ENCODE results near the gene SCIN. TPM values are rescaled to one million over a fixed set of nuclear protein-coding genes. Genes with fewer than 3 reads are reported as not detected.
"Not testable (repeated sequence)": the region's sequence is repeated elsewhere in the genome, so short reads cannot be mapped to it uniquely, and the experiment has no call there.

Gene SCIN
- polyA plus RNA-seq, 3 donors = 79.1 to 144 (median 116) TPM

GRCh38 chr7:12556139-12556792, 14.3 kb upstream of the SCIN start:
- not testable (repeated sequence) for DNase-seq

DNA sequence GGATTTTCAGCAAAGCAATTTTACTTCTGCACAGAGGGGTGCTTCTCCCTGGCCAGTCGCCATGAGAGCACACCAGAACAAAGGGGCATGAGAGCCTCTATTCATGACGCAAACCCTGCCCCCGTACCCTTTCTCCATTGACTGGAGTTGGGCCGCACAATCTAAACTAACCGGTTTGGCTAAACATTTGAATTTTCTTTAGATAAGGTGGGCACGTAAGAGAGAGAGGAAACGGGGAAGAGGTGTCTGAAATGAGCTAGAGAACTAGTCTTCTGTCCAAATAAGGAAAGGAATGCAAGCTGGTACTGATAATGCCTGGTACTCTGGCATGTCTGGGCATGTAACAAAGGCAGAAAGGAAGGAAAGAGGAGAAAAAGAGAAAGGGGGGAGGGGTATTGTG, 13.2 kb upstream of the SCIN start:
- no peak for DNase-seq

- no peak for DNase-seq
These were observed 5.3 kb upstream of the SCIN start for GRCh38 chr7:12564996-12565764.

- no peak for DNase-seq
These were observed 4.6 kb upstream of the SCIN start for GRCh38 chr7:12565873-12566272.

GRCh38 chr7:12567015-12567414, 3.5 kb upstream of the SCIN start:
- no peak for DNase-seq

- DNase-seq = no peak
These were observed 847 bp upstream of the SCIN start for GRCh38 chr7:12569673-12570072.

GRCh38 chr7:12570168-12570533, 369 bp upstream of the SCIN start:
- no peak for DNase-seq

DNA sequence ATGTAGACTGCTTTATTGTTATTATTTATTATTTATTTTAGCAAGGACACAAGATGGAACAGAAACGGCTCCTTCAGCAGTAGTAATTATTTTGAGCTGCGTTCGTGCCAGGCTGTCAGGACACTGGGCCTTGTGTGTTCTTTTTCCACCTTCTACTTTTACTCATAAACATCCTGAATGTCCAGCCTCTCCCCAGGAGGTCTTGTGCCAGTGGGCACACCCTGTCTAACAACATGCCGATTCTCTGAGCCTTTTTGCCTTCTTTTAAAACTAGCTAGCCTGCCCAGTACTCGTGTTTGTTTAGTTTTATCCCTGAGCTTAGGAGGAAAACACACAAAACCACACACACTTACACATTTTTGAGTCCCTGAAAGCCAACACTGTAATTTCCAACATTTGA, 1.2 kb downstream of the SCIN start:
- no peak for DNase-seq

- DNase-seq = no peak
These were observed 2.5 kb downstream of the SCIN start for GRCh38 chr7:12572941-12573575.

GRCh38 chr7:12573885-12574284, 3.4 kb downstream of the SCIN start:
- DNase-seq = no peak

DNA sequence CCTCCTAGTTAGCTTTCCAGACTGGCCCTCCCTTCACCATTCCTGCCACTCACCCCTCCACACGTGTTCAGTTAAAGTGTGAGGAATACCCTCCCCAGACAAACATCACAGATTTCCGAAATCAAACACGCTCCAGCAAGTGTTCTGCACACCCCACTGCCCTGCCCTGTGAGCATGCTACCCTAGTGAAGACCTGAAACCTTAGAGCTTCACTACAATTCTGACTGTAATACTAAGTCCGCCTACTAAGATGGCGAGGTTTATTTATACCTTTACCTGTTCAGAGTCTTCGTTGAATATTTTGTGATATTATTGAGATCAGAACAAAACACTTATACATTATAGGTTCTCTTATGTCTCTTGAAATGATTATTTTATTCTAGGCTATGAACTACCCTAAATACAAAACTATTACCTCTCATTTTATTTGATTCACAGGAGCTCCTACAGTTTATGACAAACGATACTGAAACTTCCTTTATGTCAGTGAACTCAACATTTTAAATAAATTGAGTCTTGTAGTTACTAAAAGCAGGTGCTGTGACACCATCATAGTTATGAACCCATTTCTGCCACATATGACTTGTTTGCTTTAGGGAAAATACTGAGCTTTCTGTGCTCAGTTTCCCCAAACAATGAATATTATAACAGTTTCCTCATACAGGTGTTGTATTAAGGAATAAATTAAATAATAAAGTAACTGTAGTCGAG, 8.6 kb downstream of the SCIN start:
- DNase-seq = no peak

GRCh38 chr7:12581897-12582296, 11.4 kb downstream of the SCIN start:
- DNase-seq = no peak

- DNase-seq = no peak
These were observed 11.8 kb downstream of the SCIN start for GRCh38 chr7:12582362-12582761.

- DNase-seq = no peak
These were observed 12.7 kb downstream of the SCIN start for GRCh38 chr7:12583176-12583575.

DNA sequence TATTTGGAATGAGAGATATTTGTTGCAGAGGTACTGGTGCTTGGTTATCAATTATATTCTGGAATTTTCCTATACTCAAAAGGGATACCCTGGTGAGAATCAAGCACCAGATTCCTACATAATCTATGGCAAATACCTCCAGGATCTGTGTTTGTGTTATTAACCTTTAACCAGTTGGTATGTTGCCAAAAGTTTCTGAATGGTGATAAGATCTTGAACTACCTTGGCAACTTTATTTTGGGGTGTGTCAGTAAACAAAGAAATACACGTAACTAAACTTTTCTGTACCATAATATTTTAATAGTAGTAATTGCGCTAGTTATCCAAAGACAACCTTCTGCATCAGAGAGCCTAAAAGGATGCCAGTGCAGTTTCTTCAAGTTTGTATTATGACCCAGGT, 13.4 kb downstream of the SCIN start:
- DNase-seq = no peak

GRCh38 chr7:12584930-12585329, 14.4 kb downstream of the SCIN start:
- DNase-seq = no peak

DNA sequence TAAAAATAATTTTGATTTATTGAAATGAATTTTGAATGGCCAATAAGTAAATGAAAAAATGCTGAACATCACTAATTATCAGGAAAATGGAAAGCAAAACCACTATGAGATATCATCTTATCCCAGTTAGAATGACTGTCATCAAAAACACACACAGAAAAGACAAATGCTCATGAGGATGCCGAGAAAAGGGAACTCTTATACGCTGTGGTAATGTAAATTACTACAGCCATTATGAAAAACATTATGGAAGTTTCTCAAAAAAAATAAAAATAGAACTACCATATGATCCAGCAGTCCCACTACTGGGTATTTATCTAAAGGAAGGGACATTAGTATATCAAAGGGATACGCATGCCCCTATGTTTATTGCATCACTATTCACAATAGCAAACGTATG, 15.8 kb downstream of the SCIN start:
- no peak for DNase-seq

GRCh38 chr7:12588259-12588904, 17.9 kb downstream of the SCIN start:
- DNase-seq = no peak

DNA sequence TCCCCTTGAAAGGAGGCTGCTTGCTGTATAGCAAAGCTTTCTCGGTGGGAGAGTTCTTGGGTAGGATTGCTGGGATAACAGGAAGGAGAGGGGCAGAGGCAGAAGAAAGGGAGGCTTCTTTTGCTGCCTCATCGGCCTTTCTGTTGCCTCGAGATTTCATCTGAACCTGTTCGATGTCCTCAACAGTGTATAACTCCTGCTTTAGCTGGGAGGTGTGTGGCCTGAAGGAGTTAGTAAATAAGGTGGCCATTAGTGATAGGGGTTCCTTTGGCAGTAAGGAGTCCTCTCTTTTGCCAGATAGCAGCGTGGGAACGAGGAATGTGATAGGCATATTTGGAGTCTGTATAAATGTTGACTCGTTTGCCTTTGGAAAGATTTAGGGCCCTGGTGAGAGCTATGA, 20.0 kb downstream of the SCIN start:
- DNase-seq = no peak

DNA sequence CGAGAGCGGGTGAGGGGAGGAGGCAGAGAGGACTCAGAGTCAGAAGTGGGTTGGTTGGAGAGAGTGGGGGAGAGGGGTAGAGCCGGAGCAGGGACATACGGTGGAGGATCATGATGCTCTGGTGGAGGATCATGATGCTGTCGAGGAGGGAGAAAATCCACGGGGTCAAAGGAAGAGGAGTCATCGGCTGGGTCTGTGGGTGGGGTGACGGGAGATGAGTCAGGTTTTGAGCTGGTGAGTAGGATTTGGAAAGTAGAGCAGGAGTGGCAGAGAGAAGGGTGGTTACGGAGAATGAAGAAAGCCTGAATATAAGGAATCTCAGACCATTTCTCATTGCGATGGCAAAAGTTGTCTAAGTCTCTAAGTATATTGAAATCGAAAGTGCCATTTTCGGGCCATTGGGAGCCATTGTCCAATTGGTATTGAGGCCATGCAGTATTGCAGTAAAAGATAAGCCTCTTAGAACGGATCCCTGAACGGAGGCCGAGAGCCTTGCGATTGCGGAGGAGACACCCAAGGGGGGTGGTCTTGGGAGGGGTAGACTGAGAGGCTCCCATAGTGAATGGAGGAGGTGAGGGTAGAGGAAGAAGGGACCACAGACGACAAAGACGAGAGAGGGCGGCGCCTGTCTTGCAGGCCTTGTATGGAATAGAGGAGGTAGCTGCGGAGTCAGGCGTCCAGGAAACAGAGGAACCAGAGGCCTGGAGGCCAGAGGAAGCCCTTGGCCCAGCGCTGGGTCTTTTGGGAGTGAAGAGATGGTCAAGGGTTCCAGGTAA, 23.8 kb downstream of the SCIN start:
- DNase-seq = no peak

GRCh38 chr7:12595148-12595547, 24.6 kb downstream of the SCIN start:
- no peak for DNase-seq
